ENCODE results near the gene PLSCR1.

DNA sequence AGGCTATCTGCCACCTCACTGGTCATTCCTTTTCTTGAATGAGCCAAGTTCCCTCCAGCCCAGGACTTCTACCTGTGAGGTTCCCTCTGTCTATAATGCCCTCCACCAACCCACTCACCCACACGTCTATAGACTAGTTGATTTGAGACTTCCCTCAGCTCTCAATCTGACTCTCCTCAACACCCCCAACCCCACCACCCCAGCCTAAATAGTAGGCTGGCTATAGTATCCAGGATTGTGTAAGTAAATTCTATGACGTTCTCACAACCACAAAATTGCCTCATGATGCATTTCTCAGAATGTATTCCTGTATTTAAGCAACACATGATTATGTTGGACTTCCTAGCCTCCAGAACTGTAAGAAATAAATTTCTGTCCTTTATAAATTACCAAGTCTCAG is 2.2 kb downstream of the PLSCR1 start:
- TF ChIP-seq, protein P1, sequence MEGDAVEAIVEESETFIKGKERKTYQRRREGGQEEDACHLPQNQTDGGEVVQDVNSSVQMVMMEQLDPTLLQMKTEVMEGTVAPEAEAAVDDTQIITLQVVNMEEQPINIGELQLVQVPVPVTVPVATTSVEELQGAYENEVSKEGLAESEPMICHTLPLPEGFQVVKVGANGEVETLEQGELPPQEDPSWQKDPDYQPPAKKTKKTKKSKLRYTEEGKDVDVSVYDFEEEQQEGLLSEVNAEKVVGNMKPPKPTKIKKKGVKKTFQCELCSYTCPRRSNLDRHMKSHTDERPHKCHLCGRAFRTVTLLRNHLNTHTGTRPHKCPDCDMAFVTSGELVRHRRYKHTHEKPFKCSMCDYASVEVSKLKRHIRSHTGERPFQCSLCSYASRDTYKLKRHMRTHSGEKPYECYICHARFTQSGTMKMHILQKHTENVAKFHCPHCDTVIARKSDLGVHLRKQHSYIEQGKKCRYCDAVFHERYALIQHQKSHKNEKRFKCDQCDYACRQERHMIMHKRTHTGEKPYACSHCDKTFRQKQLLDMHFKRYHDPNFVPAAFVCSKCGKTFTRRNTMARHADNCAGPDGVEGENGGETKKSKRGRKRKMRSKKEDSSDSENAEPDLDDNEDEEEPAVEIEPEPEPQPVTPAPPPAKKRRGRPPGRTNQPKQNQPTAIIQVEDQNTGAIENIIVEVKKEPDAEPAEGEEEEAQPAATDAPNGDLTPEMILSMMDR (IDR thresholded peaks at IDR 0.05) = no peak
- peak in 1 of 3 donors; percentile 31 for TF ChIP-seq POLR2A (IDR thresholded peaks at IDR 0.05)
